Measurements from ENCODE around the gene PUDP. TPM values are rescaled to one million over a fixed set of nuclear protein-coding genes. Genes with fewer than 3 reads are reported as not detected.
A peak's percentile ranks its signal among the peaks of the same experiment; 100 is the strongest.

Gene PUDP
- 10 to 100 TPM; 15.8 to 41.9 TPM for total RNA-seq

- TF ChIP-seq CTCF (IDR thresholded peaks at IDR 0.05) (peak in 6 of 7 experiments; percentile 11 to 55 (median 44)), POLR2A (IDR thresholded peaks at IDR 0.05) (peak; percentile 46 to 61 (median 53))
- intact Hi-C loops (cut with DNase I) = no loop called here
- Histone ChIP-seq H3K27me3 (no peaks in the 10 kb centered on the region), H3K4me1 (peaks cover 19% of the 10 kb centered on the region), H3K36me3 (replicated peaks in 1 of 2; ENCODE audit: insufficient read depth in 1 of 2, low read depth in 2 of 2) (no peaks in the 10 kb centered on the region), H3K4me3 (peak within 1 kb of the TSS; percentile 18 to 62), H3K9me3 (no peaks in the 10 kb centered on the region), H3K27ac (peak within 1 kb of the TSS; percentile 72 to 92 (median 89))
- 0 to 1% methylated on average over 10 to 40 of the region's 76 CpGs for WGBS, 2 donors
- ATAC-seq (peak; percentile 91), DNase-seq (peak; percentile 81 to 95 (median 90))
Measured at GRCh38 chrX:7147978-7148854, at the start of gene PUDP. Gene PUDP, minus strand, starts transcription at chrX:7148153. Its CDS starts 40 bp downstream, at chrX:7148113.

DNA sequence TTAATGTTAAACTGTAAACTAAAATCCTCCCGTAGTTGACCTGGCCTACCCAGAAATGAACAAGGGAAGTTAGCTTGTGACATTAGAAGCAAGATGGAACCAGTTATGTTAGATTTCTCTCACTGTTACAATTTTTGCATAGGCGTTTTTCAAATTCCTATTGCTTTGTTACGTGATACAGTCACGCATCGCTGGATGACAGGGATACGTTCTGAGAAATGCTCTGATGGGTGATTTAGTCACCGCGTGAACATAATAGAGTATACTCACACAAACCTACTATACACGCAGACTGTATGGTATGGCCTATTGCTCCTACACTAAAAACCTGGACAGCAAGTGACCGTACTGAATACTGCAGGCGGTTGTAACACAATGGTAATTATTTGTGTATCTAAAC, 46.7 kb upstream of the PUDP start:
- DNase-seq (no peak), ATAC-seq (no peak)
- WGBS, 2 donors = 94 to 96% methylated on average over 11 of the region's 11 CpGs
- intact Hi-C loops (cut with DNase I) = no loop called here
- H3K36me3 ChIP-seq (replicated peaks in 1 of 2; ENCODE audit: insufficient read depth in 1 of 2, low read depth in 2 of 2) = no peaks in the 10 kb centered on the region
- H3K27ac ChIP-seq = no peak overlapping the region
- H3K27me3 ChIP-seq = no peaks in the 10 kb centered on the region
- TF ChIP-seq CTCF (IDR thresholded peaks at IDR 0.05) (no peak), POLR2A (IDR thresholded peaks at IDR 0.05) (no peak)
- no peaks in the 10 kb centered on the region for H3K9me3 ChIP-seq
- H3K4me1 ChIP-seq = no peaks in the 10 kb centered on the region
- no peak overlapping the region for H3K4me3 ChIP-seq

GRCh38 chrX:7192871-7193270, 44.9 kb upstream of the PUDP start:
- no peak overlapping the region for H3K4me3 ChIP-seq
- 90 to 94% methylated on average over 7 of the region's 7 CpGs for WGBS, 2 donors
- H3K27ac ChIP-seq = no peak overlapping the region
- intact Hi-C loops (cut with DNase I) = no loop called here
- DNase-seq = no peak
- TF ChIP-seq CTCF (IDR thresholded peaks at IDR 0.05) (no peak), POLR2A (IDR thresholded peaks at IDR 0.05) (no peak)
- H3K4me1 ChIP-seq = no peaks in the 10 kb centered on the region
- H3K27me3 ChIP-seq = no peaks in the 10 kb centered on the region
- H3K36me3 ChIP-seq (replicated peaks in 1 of 2; ENCODE audit: insufficient read depth in 1 of 2, low read depth in 2 of 2) = no peaks in the 10 kb centered on the region
- no peaks in the 10 kb centered on the region for H3K9me3 ChIP-seq
- no peak for ATAC-seq

DNA sequence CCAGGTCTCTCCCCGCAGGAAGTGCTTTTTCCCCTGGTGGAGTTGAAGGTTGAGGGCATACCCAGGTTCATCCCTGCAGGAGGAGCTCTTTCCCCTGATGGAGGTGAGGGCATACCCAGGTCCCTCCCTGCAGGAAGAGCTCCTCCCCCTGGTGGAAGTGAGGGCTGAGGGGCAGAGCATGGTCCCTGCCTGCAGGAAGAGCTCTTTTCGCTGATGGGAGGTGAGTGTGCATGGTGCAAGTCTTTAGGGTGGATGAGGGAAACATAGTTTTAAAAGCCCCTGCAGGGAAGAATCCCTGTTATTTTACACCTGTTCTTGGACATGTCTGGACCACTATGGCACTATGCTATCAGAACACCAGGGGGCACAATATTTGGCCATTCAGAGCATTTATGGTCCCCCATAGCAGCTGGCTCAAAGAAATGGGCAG, 43.7 kb upstream of the PUDP start:
- Histone ChIP-seq H3K36me3 (replicated peaks in 1 of 2; ENCODE audit: insufficient read depth in 1 of 2, low read depth in 2 of 2) (no peaks in the 10 kb centered on the region), H3K9me3 (no peaks in the 10 kb centered on the region), H3K4me1 (no peaks in the 10 kb centered on the region), H3K27me3 (no peaks in the 10 kb centered on the region), H3K4me3 (no peak overlapping the region), H3K27ac (no peak overlapping the region)
- TF ChIP-seq CTCF (IDR thresholded peaks at IDR 0.05) (no peak), POLR2A (IDR thresholded peaks at IDR 0.05) (no peak)
- DNase-seq = no peak
- no peak for ATAC-seq
- intact Hi-C loops (cut with DNase I) = no loop called here
- WGBS, 2 donors = 100% methylated on average over 1 of the region's 2 CpGs; no CpG with 5 or more reads in 1 of the 2 donors

Data from body of pancreas (tissue), 4 donors.